Activated naive CD8-positive, alpha-beta T cell treated with anti-CD3 and anti-CD28 coated beads, Interleukin-2, amount 10 ng/mL, durations not matched to agents 7 days and 5 days (primary cell): ENCODE measurements around the gene ANK2. TPM values are rescaled to one million over a fixed set of nuclear protein-coding genes. Genes with fewer than 3 reads are reported as not detected.

Source experiments
- ATAC-seq: fragments of 150-1000 bp; cut with Tn5 transposase; one replicate; pipeline ENCODE4 v1.10.0; 2021; ENCODE audit warnings: low read depth, moderate library complexity
- POLR2A ChIA-PET: fragments of 350-600 bp; sonication (Branson Sonifier 250); formaldehyde crosslinking; loops from one replicate; lab custom pipeline; 2021; ENCODE audit warnings: antibody characterized with exemption; lab: Charles Lee
- DNase-seq: peaks from one replicate; pipeline ENCODE4 v3.0.0; 2021
- H3K27ac Mint-ChIP-seq: one replicate; pipeline ENCODE4 v1.8.0; 2022; ENCODE audit warnings: mild to moderate bottlenecking, mixed read lengths
- H3K27me3 Mint-ChIP-seq: one replicate; pipeline ENCODE4 v1.8.0; 2022; ENCODE audit warnings: mild to moderate bottlenecking, moderate library complexity, mixed read lengths
- H3K36me3 Mint-ChIP-seq: one replicate; pipeline ENCODE4 v1.8.0; 2021; ENCODE audit warnings: mild to moderate bottlenecking, mixed read lengths
- H3K4me1 Mint-ChIP-seq: one replicate; pipeline ENCODE4 v1.8.0; 2021; ENCODE audit warnings: mixed read lengths
- H3K4me3 Mint-ChIP-seq: one replicate; pipeline ENCODE4 v1.8.0; 2022; ENCODE audit warnings: mild to moderate bottlenecking, moderate library complexity, mixed read lengths
- H3K9me3 Mint-ChIP-seq: one replicate; pipeline ENCODE4 v1.8.0; 2021; ENCODE audit warnings: mixed read lengths
- total RNA-seq, 2 experiments: library from RNA; stranded (reverse); gene quantifications; one replicate each; pipeline ENCODE4 v1.2.3, GENCODE V29; 2021

The ANK2 gene
- total RNA-seq, 2 experiments from 2014 or later = 0.69 to 1.8 TPM

DNA sequence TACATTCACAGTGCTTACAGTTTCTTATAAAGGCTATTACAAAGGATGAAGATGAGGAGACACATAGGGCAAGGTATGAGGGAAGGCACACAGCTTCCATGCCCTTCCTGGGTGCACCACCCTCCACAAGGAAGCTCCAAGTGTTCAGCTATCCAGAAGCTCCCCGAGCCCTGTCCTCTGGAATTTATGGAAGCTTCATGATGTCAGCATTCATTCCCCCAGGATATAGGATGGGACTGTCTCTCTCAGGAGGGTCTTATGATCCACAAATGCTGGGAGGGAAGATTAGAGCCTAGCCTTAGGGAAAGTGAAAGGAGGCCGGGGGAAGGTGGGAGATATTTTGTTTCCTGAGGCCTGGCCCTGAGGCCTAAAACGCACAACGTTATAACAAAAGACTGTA, 236.0 kb downstream of the ANK2 start:
- no peak overlapping the region for H3K27ac Mint-ChIP-seq
- no peaks in the 10 kb centered on the region for H3K9me3 Mint-ChIP-seq
- no peak for DNase-seq
- H3K4me3 Mint-ChIP-seq = no peak overlapping the region
- ATAC-seq = no peak
- peaks cover 27% of the 10 kb centered on the region for H3K27me3 Mint-ChIP-seq
- no peaks in the 10 kb centered on the region for H3K4me1 Mint-ChIP-seq
- POLR2A ChIA-PET = no interaction called here
- H3K36me3 Mint-ChIP-seq = no peaks in the 10 kb centered on the region

DNA sequence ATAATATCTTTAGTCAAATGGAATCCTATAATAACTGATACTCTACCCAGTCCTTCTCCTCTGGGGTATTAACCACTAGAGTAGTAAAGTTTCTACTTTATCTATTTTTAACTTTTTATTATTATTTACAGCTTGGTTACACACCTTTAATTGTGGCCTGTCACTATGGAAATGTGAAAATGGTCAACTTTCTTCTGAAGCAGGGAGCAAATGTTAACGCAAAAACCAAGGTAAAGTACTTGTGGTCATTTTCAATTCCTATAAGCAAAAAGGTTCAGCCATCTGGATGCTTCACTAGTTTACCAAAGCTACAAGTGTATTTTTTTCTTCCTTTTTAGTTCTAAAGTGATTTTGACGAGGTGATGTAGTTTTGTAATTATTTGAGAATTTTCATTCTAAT, 238.8 kb downstream of the ANK2 start:
- H3K4me1 Mint-ChIP-seq = no peaks in the 10 kb centered on the region
- no peaks in the 10 kb centered on the region for H3K9me3 Mint-ChIP-seq
- POLR2A ChIA-PET = no interaction called here
- H3K36me3 Mint-ChIP-seq = no peaks in the 10 kb centered on the region
- no peak overlapping the region for H3K27ac Mint-ChIP-seq
- ATAC-seq = no peak
- H3K27me3 Mint-ChIP-seq = peaks cover 8% of the 10 kb centered on the region
- no peak for DNase-seq
- no peak overlapping the region for H3K4me3 Mint-ChIP-seq

DNA sequence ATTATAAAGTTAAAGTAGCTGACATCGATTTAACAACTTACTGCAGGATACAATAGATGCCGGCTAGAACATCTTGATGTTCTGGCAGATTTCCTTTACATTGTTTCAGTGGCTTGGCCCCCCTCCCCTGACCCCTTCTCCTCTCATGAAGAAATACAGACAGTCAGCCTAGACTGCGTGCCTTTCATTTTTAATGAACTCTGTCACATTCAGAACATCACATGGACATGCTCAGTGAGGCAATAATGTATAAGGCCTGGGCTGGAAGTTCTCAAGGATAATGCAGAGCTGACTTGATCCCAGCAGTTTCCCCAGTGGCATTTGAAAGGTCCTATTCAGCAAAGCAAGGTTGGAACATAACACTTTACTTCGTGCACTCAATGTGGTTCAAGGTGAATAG, 239.2 kb downstream of the ANK2 start:
- H3K27me3 Mint-ChIP-seq = peaks cover 7% of the 10 kb centered on the region
- DNase-seq = no peak
- no peaks in the 10 kb centered on the region for H3K4me1 Mint-ChIP-seq
- no peak overlapping the region for H3K27ac Mint-ChIP-seq
- H3K4me3 Mint-ChIP-seq = no peak overlapping the region
- POLR2A ChIA-PET = no interaction called here
- no peaks in the 10 kb centered on the region for H3K9me3 Mint-ChIP-seq
- no peak for ATAC-seq
- no peaks in the 10 kb centered on the region for H3K36me3 Mint-ChIP-seq

DNA sequence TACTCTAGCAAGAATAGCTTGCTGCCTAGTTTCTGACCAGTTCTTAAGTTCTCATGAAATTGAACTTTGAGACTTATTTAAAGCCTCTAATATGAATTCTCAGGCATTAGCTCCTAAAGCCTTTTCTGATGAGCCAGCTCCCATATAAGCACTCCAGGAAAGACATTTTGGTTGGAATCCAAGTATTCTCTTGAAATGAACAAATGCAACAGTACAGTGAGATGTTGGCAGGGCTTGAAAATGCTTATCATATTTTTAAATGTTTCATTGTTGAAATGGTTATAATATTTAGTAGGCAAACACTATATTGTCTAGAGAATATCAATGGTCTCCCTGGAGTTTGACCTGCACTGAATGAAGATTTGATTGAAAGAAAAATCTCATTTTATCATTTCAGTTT, 240.3 kb downstream of the ANK2 start:
- DNase-seq = no peak
- Mint-ChIP-seq H3K4me3 (no peak overlapping the region), H3K4me1 (no peaks in the 10 kb centered on the region), H3K27me3 (peaks cover 7% of the 10 kb centered on the region), H3K27ac (no peak overlapping the region), H3K9me3 (no peaks in the 10 kb centered on the region), H3K36me3 (no peaks in the 10 kb centered on the region)
- POLR2A ChIA-PET = no interaction called here
- ATAC-seq = no peak

DNA sequence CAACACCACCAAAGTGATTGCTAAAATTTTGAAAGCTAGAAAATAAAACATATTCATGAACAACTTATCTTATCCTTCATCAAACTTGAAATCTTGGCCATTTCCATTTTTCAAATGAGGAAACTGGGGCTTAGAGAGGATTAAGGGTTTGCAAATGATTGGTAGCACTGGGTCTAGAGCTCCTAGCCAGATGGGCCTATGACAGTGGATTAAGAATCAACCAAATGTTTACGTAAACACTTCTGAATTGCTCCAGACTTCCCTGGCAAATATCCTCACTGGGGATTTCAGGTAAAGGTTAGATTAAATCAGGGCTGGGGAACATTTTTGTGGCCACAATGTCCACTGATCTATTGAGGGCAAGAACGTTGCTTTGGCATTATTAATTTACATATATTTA, 241.2 kb downstream of the ANK2 start:
- Mint-ChIP-seq H3K4me1 (no peaks in the 10 kb centered on the region), H3K4me3 (no peak overlapping the region), H3K9me3 (no peaks in the 10 kb centered on the region), H3K36me3 (no peaks in the 10 kb centered on the region), H3K27me3 (peaks cover 7% of the 10 kb centered on the region), H3K27ac (no peak overlapping the region)
- no peak for DNase-seq
- POLR2A ChIA-PET = no interaction called here
- ATAC-seq = no peak

DNA sequence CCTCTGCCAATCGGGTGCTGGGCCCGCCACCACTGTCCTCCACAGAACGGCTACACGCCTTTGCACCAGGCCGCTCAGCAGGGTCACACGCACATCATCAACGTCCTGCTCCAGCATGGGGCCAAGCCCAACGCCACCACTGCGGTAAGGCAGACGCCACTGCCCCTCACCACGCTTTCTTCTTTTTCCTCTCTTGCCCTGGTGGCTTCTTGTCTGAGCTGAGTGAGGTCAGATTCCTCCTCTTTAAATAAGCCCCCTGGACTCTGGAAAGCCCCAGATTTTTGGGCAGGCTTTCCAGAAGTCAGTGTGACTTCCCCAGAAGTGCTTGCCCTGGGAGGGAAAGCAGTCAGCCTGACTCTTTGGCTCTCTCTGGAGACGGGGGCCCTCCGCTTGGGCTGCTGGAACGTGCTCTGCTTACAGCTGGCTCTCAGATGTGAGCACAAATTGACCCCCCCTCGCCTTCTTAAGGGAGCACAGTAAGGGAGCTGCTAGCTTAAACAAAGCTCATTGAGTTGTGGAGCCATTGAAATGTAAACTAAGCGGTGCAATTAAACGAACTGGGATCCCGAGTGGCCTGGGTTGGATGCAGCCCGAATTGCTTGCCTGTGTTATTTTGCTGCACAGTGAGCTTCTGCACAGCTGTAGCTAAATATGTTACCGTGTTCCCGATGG, 243.1 kb downstream of the ANK2 start:
- Mint-ChIP-seq H3K4me1 (no peaks in the 10 kb centered on the region), H3K4me3 (no peak overlapping the region), H3K27ac (no peak overlapping the region), H3K27me3 (peaks cover 7% of the 10 kb centered on the region), H3K36me3 (no peaks in the 10 kb centered on the region), H3K9me3 (no peaks in the 10 kb centered on the region)
- POLR2A ChIA-PET = interaction anchor here (0.6 kb wide), 1 partner anchor 46 kb away, joined by 4 read pairs; no protein-coding TSS in a partner anchor
- DNase-seq = no peak
- no peak for ATAC-seq

DNA sequence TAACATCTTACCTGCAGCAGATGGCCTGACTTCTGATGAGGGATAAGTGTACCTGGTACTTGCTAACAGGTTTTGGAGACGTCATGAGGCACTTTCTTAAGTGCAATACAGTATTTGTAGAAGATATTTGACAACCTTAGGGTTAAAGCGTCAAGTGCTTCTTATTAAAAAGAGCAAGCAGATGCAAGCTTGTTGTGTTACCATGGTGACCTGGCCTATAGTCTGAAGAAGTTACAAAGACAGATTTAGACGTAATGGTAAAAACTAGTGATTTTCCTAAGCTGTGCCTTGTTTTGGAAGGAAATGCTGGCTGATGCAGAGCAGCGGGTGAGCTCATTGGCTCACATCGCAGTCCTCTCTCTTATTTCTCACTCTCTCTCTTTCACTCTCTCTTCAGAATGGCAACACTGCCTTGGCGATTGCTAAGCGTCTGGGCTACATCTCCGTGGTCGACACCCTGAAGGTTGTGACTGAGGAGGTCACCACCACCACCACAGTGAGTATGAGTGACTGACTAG, 243.6 kb downstream of the ANK2 start:
- POLR2A ChIA-PET = interaction anchor here (0.6 kb wide), 1 partner anchor 45 kb away, joined by 4 read pairs; no protein-coding TSS in a partner anchor
- H3K4me1 Mint-ChIP-seq = no peaks in the 10 kb centered on the region

DNA sequence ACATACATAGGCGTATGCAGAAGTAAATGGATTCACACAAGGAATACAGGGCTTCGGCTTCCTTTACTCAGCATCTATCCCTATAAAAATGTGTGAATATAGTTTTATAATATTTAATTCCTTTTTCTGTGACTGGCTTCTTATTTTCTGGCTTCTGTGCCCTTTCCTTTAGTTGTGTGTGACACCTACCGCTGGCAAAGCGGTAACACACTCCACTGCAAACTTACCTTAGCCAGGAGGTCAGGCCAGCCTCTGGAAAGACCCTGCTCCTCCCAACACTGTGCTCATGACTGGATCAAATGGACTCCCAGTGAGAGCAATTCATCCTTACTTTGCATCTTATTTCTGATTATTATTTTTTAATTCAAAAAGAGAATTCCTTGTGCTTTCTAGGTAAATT, 244.2 kb downstream of the ANK2 start:
- Mint-ChIP-seq H3K27me3 (peaks cover 7% of the 10 kb centered on the region), H3K36me3 (no peaks in the 10 kb centered on the region), H3K4me1 (no peaks in the 10 kb centered on the region), H3K27ac (no peak overlapping the region), H3K9me3 (no peaks in the 10 kb centered on the region), H3K4me3 (no peak overlapping the region)
- ATAC-seq (no peak), DNase-seq (no peak)
- POLR2A ChIA-PET = no interaction called here

More for the DNA sequence above, 243.6 kb downstream of the ANK2 start:
- no peak for DNase-seq
- Mint-ChIP-seq H3K4me3 (no peak overlapping the region), H3K9me3 (no peaks in the 10 kb centered on the region), H3K36me3 (no peaks in the 10 kb centered on the region), H3K27me3 (peaks cover 7% of the 10 kb centered on the region), H3K27ac (no peak overlapping the region)
- no peak for ATAC-seq

DNA sequence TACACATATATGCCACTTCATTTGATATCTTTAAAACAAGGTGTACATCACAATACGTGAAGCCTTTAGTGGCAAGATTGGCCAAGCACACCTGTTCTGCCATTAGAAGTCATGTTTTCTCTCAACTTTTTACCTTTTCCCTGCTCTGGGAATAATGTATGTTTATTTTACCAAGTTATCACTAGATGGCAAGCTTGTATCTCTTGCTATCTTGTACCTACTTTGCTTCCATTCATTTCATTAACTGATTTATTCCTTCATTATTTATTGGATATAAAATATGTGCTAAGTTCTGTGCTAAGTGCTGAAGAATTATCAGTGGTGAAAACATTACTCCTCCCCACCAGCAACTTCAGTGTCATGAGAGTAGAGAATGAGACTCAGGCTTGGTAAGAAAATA, 245.5 kb downstream of the ANK2 start:
- Mint-ChIP-seq H3K9me3 (no peaks in the 10 kb centered on the region), H3K4me3 (no peak overlapping the region), H3K36me3 (no peaks in the 10 kb centered on the region), H3K27ac (no peak overlapping the region), H3K27me3 (peaks cover 4% of the 10 kb centered on the region), H3K4me1 (no peaks in the 10 kb centered on the region)
- DNase-seq = no peak
- ATAC-seq = no peak
- POLR2A ChIA-PET = no interaction called here

DNA sequence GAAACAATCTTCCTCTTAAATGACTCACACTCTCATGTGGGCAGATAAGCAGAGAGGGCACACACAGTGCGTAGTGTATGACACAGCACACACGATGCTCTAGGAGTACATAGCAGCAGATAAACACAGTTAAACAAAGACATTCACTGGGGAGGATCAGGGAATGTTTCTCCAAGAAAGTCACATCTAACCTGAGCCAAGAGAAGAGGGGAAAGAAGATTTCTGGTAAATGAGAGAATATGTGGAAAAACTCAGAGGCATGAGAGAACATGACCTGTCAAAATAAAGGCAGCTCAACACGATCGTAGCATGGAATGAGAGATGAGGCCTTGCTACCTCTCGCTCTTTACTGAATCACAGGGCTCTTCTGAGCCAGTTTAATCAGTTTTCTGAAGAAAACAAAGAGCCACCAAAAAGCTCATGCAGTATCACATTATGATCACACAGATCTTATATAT, 251.0 kb downstream of the ANK2 start:
- DNase-seq (no peak), ATAC-seq (no peak)
- Mint-ChIP-seq H3K27me3 (peaks cover 5% of the 10 kb centered on the region), H3K4me1 (no peaks in the 10 kb centered on the region), H3K27ac (no peak overlapping the region), H3K9me3 (no peaks in the 10 kb centered on the region), H3K36me3 (no peaks in the 10 kb centered on the region), H3K4me3 (no peak overlapping the region)
- POLR2A ChIA-PET = no interaction called here

DNA sequence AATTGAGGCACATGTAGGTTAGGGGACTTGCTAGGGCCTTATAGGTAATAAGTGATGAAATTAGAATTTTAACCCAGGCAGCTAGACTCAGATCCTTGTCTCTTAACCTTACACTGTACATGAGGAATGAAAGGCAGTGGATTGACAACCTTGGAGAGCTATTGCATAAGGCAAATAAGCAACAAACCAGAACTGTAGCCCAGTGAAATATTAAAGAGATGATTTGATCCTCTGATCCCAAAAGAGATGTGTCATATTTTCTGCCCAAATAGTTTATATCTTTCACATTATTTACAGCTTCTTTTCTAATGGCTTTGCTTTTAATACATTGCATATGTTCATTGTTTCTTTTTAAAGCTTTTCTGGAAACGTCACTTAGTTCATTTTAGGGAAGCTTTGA, 252.6 kb downstream of the ANK2 start:
- POLR2A ChIA-PET = no interaction called here
- H3K27ac Mint-ChIP-seq = no peak overlapping the region
- no peak overlapping the region for H3K4me3 Mint-ChIP-seq
- peaks cover 5% of the 10 kb centered on the region for H3K27me3 Mint-ChIP-seq
- no peak for DNase-seq
- H3K36me3 Mint-ChIP-seq = no peaks in the 10 kb centered on the region
- no peaks in the 10 kb centered on the region for H3K9me3 Mint-ChIP-seq
- ATAC-seq = no peak
- no peaks in the 10 kb centered on the region for H3K4me1 Mint-ChIP-seq

DNA sequence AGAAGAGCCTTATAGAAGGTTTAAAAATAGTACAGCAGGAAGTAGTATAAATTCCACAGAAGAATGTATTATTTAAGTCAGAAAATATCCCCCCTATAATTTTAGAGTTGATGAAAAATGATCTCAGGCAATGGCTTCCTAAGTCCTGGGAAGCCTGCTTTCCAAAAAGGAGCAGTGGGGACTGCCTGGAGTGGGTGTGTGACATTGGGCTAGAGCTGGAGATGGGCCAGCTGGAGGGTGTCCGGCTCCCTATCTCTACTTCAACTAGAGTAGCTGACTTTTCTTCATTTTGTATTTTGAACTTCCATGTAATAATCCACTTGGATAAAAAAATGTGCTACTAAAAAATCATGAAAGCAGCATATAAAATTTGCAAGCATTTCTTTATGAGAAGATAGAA, 253.9 kb downstream of the ANK2 start:
- Mint-ChIP-seq H3K4me3 (no peak overlapping the region), H3K27ac (no peak overlapping the region), H3K27me3 (peaks cover 5% of the 10 kb centered on the region), H3K9me3 (no peaks in the 10 kb centered on the region), H3K4me1 (no peaks in the 10 kb centered on the region), H3K36me3 (no peaks in the 10 kb centered on the region)
- POLR2A ChIA-PET = no interaction called here
- no peak for ATAC-seq
- no peak for DNase-seq

DNA sequence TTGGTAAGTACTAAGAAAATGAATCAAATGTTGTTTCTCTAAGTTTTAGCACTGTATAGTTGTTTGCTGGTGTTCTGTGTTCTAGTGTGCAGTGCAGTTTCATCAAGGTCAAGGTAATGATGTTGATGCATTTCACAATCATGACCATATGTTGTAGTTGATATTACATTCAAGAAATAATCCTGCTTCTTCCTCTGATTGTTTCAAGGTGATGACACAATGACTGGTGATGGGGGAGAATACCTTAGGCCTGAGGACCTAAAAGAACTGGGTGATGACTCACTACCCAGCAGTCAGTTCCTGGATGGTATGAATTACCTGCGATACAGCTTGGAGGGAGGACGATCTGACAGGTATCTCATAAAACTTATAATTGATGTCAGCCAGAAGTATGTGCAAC, 261.6 kb downstream of the ANK2 start:
- Mint-ChIP-seq H3K36me3 (no peaks in the 10 kb centered on the region), H3K27ac (no peak overlapping the region), H3K9me3 (no peaks in the 10 kb centered on the region), H3K27me3 (peaks cover 15% of the 10 kb centered on the region), H3K4me1 (peaks cover 1% of the 10 kb centered on the region), H3K4me3 (no peak overlapping the region)
- POLR2A ChIA-PET = no interaction called here
- DNase-seq = no peak
- ATAC-seq = no peak

DNA sequence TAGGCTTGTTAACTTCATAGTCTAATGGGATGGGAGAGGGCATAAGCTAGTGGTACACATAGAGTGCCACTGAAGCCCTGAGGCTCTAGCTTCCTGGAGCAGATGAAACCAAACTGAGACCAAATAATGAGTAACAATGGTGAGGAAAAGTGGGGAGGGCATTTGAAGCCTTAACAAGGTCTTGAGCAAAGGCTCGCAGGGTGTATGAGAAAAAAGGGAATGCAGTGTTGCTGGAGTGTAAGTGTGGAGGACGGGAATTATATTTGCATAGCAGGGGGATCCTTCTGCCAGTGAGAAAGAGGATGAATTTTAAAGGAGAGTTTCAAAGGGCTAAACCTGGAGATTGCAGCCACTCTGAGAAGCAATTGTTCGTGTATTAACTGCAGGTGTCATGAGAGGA, 263.1 kb downstream of the ANK2 start:
- no peak for DNase-seq
- Mint-ChIP-seq H3K9me3 (no peaks in the 10 kb centered on the region), H3K4me1 (peaks cover 9% of the 10 kb centered on the region), H3K4me3 (no peak overlapping the region), H3K27me3 (peaks cover 15% of the 10 kb centered on the region), H3K36me3 (no peaks in the 10 kb centered on the region), H3K27ac (no peak overlapping the region)
- no peak for ATAC-seq
- POLR2A ChIA-PET = interaction anchor here (0.6 kb wide), 1 partner anchor 1398 kb away, joined by 3 read pairs; no protein-coding TSS in a partner anchor
